B cell (primary cell): ENCODE measurements around the gene PMVK. TPM values are rescaled to one million over a fixed set of nuclear protein-coding genes. Genes with fewer than 3 reads are reported as not detected.

ENCODE experiments used
- ATAC-seq: fragments of 200-7000 bp; cut with Tn5 transposase; one replicate; pipeline ENCODE4 v1.10.0; 2021; ENCODE audit warnings: low read depth, mild to moderate bottlenecking, moderate number of reproducible peaks, moderate library complexity
- CTCF ChIA-PET: fragments of 350-600 bp; sonication (Branson Sonifier 250); formaldehyde crosslinking; loops from one replicate; lab custom pipeline; 2021; ENCODE audit warnings: antibody characterized with exemption, inconsistent platforms; lab: Charles Lee
- POLR2A ChIA-PET: fragments of 350-600 bp; sonication (Branson Sonifier 250); formaldehyde crosslinking; loops from one replicate; lab custom pipeline; 2021; ENCODE audit warnings: antibody characterized with exemption; lab: Charles Lee
- DNase-seq: peaks from one replicate; pipeline ENCODE4 v3.0.0; 2013
- H2AFZ ChIP-seq: 2 replicates; pipeline ENCODE4 v1.6.1; 2012; ENCODE audit warnings: mild to moderate bottlenecking, low read depth, low read length; ENCODE audit not compliant: insufficient read depth, poor library complexity, severe bottlenecking
- H3K27ac ChIP-seq, 2 donors: 1 replicate in 1 of 2; 2 replicates in 1 of 2; pipeline ENCODE4 v1.5.1; 2012 to 2013; ENCODE audit warnings: low read length in 2 of 2, mild to moderate bottlenecking in 2 of 2, moderate library complexity in 1 of 2
- H3K27me3 ChIP-seq, 4 experiments: fragments of 200-600 bp in 1 of 4; sonication (generic) in 1 of 4; replicated peaks in 1 of 4; 1 replicate in 2 of 4; 2 replicates in 2 of 4; pipeline versions ENCODE4 v1.6.1 to v1.7.0; 2013 to 2016; ENCODE audit warnings: low read length in 3 of 4, mild to moderate bottlenecking in 2 of 4, mixed read lengths in 1 of 4, moderate library complexity in 1 of 4; ENCODE audit not compliant: insufficient read depth in 4 of 4, control insufficient read depth in 3 of 4; ENCODE audit errors: control extremely low read depth in 1 of 4
- H3K36me3 ChIP-seq, 2 experiments: replicated peaks in 1 of 2; 1 replicate in 1 of 2; 2 replicates in 1 of 2; pipeline versions ENCODE4 v1.6.1 to v1.7.1; 2013; ENCODE audit warnings: low read length in 1 of 2; ENCODE audit not compliant: insufficient read depth in 2 of 2, control insufficient read depth in 1 of 2; ENCODE audit errors: control extremely low read depth in 1 of 2, extremely low read depth in 1 of 2
- H3K4me1 ChIP-seq, 2 donors: fragments of 200-600 bp in 1 of 2; sonication (generic) in 1 of 2; 1 replicate in 1 of 2; 2 replicates in 1 of 2; pipeline versions ENCODE4 v1.5.1 to v1.6.1; 2013 to 2017; ENCODE audit warnings: low read length in 2 of 2; ENCODE audit not compliant: control insufficient read depth in 2 of 2, insufficient read depth in 2 of 2
- H3K4me2 ChIP-seq: replicated peaks from 2 replicates; pipeline ENCODE3; 2012; ENCODE audit warnings: mild to moderate bottlenecking, low read depth, low read length; ENCODE audit not compliant: poor library complexity, severe bottlenecking
- H3K4me3 ChIP-seq, 5 experiments: fragments of 200-600 bp in 1 of 5; sonication (generic) in 1 of 5; 1 replicate in 3 of 5; 2 replicates in 2 of 5; pipeline versions ENCODE4 v1.5.1 to v1.7.0; 2011 to 2016; ENCODE audit warnings: low read length in 4 of 5, mild to moderate bottlenecking in 4 of 5, low read depth in 2 of 5, control low read depth in 1 of 5, moderate library complexity in 1 of 5; ENCODE audit not compliant: insufficient read depth in 1 of 5; ENCODE audit errors: control extremely low read depth in 1 of 5, extremely low read depth in 1 of 5
- H3K79me2 ChIP-seq: fragments of 200-600 bp; sonication (generic); one replicate; pipeline ENCODE4 v1.6.0; 2016; ENCODE audit warnings: low read length; ENCODE audit not compliant: control insufficient read depth, insufficient read depth
- H3K9ac ChIP-seq: fragments of 200-600 bp; sonication (generic); 2 replicates; pipeline ENCODE4 v1.6.1; 2017; ENCODE audit warnings: mild to moderate bottlenecking, low read length, moderate library complexity
- H3K9me3 ChIP-seq, 3 donors: one replicate each; pipeline versions ENCODE4 v1.6.1 to v1.7.1; 2013; ENCODE audit warnings: low read length in 2 of 3; ENCODE audit not compliant: control insufficient read depth in 2 of 3, insufficient read depth in 1 of 3; ENCODE audit errors: control extremely low read depth in 1 of 3
- H4K20me1 ChIP-seq: 2 replicates; pipeline ENCODE4 v1.6.0; 2012; ENCODE audit warnings: mild to moderate bottlenecking, low read length; ENCODE audit not compliant: insufficient read depth, control insufficient read depth, poor library complexity, severe bottlenecking
- H3K27ac Mint-ChIP-seq: one replicate; pipeline ENCODE4 v1.8.0; 2021; ENCODE audit warnings: mixed read lengths
- H3K27me3 Mint-ChIP-seq: one replicate; pipeline ENCODE4 v1.8.0; 2021; ENCODE audit warnings: mixed read lengths
- H3K4me1 Mint-ChIP-seq: one replicate; pipeline ENCODE4 v1.8.0; 2021; ENCODE audit warnings: mixed read lengths
- H3K4me3 Mint-ChIP-seq: one replicate; pipeline ENCODE4 v1.8.0; 2021; ENCODE audit warnings: mixed read lengths
- H3K9me3 Mint-ChIP-seq: one replicate; pipeline ENCODE4 v1.8.0; 2022; ENCODE audit warnings: mixed read lengths; ENCODE audit not compliant: insufficient read depth
- CTCF ChIP-seq: fragments of 200-600 bp; IDR thresholded peaks from one replicate; pipeline ENCODE4 v1.8.0; 2022; ENCODE audit warnings: antibody characterized with exemption, mild to moderate bottlenecking
- EZH2 ChIP-seq: IDR thresholded peaks from 2 replicates; pipeline ENCODE4 v1.6.1; 2012; ENCODE audit warnings: borderline replicate concordance, low read depth, mild to moderate bottlenecking, moderate library complexity, low read length; ENCODE audit not compliant: insufficient read depth, poor library complexity, severe bottlenecking
- WGBS: methylation state at CpG from one replicate; pipeline ENCODE4 v1.1.5; 2013; ENCODE audit warnings: missing lambda C conversion rate; ENCODE audit not compliant: insufficient coverage; 5-methylcytosine and 5-hydroxymethylcytosine counted together
- intact Hi-C: fragments of 100-400 bp; cut with micrococcal nuclease; formaldehyde crosslinking; loops from one replicate; pipeline ENCODE4 v1.10.0; 2022
- polyA plus RNA-seq: library from polyadenylated mRNA; depleted of rRNA; stranded (reverse); fragments of >200 nt; gene quantifications from 2 replicates; pipeline ENCODE4 v1.2.3, GENCODE V29; 2012
- total RNA-seq, 2 donors: library from RNA; stranded (reverse); fragments of 120-200 nt in 1 of 2; gene quantifications; 1 replicate in 1 of 2; 2 replicates in 1 of 2; pipeline versions ENCODE4 v1.2.3 to v1.2.4, GENCODE V29; 2013 to 2022

PMVK gene
- total and polyA plus RNA-seq, 2 donors (not counting 1 experiment from before 2014, with no cell fraction given): 15.0 to 15.4 TPM

DNA sequence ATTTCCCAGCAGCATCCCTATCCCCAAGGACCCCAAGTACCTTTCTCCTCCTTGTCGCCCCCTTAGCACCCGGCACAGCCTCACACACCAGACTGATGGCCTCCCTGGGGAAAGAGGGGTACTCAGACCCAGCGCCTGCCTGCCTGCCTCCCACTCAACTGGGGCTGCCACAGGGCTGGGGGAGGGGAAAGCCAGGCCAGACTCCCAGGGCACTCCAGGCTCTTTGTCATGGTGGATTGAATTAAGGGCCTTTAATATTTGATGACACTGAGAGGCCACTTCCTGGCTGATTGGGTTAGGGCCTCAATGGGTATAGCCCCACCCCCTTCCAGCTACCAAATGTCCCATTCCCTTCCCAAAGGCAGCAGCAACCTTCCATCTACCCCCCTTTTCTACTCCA lies 32.2 kb upstream of the PMVK start:
- H3K27ac Mint-ChIP-seq: peak overlapping the region; percentile 71
- H3K9me3 ChIP-seq: no peaks in the 10 kb centered on the region
- intact Hi-C loops: no loop called here
- H3K4me2 ChIP-seq: no peak overlapping the region
- H2AFZ ChIP-seq: no peak overlapping the region
- H3K9ac ChIP-seq: no peak overlapping the region
- no peaks in the 10 kb centered on the region for H3K9me3 Mint-ChIP-seq
- no peaks in the 10 kb centered on the region for H3K27me3 Mint-ChIP-seq
- H3K36me3 ChIP-seq: peaks cover 6 to 61% of the 10 kb centered on the region in 2 experiments
- CTCF ChIA-PET: interaction anchor here (0.8 kb wide), 1 partner anchor 49 kb away, joined by 3 read pairs; no protein-coding TSS in a partner anchor
- DNase-seq (no peak), ATAC-seq (no peak)
- peaks cover 27% of the 10 kb centered on the region for H3K4me1 Mint-ChIP-seq
- no peak overlapping the region for H3K27ac ChIP-seq
- TF ChIP-seq CTCF (no peak), EZH2 (no peak)
- 100% methylated on average over 2 of the region's 3 CpGs for WGBS
- no peaks in the 10 kb centered on the region for H3K27me3 ChIP-seq
- H3K4me3 Mint-ChIP-seq: no peak overlapping the region
- peaks cover 39% of the 10 kb centered on the region for H4K20me1 ChIP-seq
- POLR2A ChIA-PET: no interaction called here
- H3K4me3 ChIP-seq: no peak overlapping the region
- H3K79me2 ChIP-seq: peaks cover 75% of the 10 kb centered on the region
- H3K4me1 ChIP-seq: peaks cover 13 to 34% of the 10 kb centered on the region in 2 donors

- ChIA-PET CTCF (interaction anchor here (0.9 to 2.5 kb wide), 4 partner anchors 9 to 53 kb away, joined by 3 to 9 read pairs (median 3); partner anchors contain the start of gene PBXIP1), POLR2A (no interaction called here)
- Histone ChIP-seq H3K9me3 (no peaks in the 10 kb centered on the region), H3K4me1 (peaks cover 12 to 34% of the 10 kb centered on the region in 2 donors), H2AFZ (no peak overlapping the region), H3K79me2 (peaks cover 70% of the 10 kb centered on the region), H3K4me2 (no peak overlapping the region), H3K36me3 (peaks cover 6 to 68% of the 10 kb centered on the region in 2 experiments), H3K4me3 (no peak overlapping the region), H3K9ac (no peak overlapping the region), H4K20me1 (peaks cover 32% of the 10 kb centered on the region), H3K27ac (no peak overlapping the region), H3K27me3 (no peaks in the 10 kb centered on the region)
- ATAC-seq (no peak), DNase-seq (no peak)
- H3K27ac Mint-ChIP-seq: no peak overlapping the region
- 90% methylated on average over 4 of the region's 5 CpGs for WGBS
- intact Hi-C loops: no loop called here
- TF ChIP-seq EZH2 (no peak), CTCF (no peak)
- no peaks in the 10 kb centered on the region for H3K27me3 Mint-ChIP-seq
- H3K4me3 Mint-ChIP-seq: no peak overlapping the region
- no peaks in the 10 kb centered on the region for H3K9me3 Mint-ChIP-seq
- H3K4me1 Mint-ChIP-seq: peaks cover 26% of the 10 kb centered on the region
Observed at GRCh38 chr1:154967331-154967950, 30.9 kb upstream of the PMVK start.
